Stomach (tissue), 4 donors: ENCODE results near the gene NCOA5.

Experiments used
- CTCF ChIP-seq, 7 experiments: fragments of 450-650 bp in 4 of 7; fragments of 200-600 bp in 3 of 7; sonication (generic) in 3 of 7; IDR thresholded peaks; one replicate each; pipeline ENCODE4 v1.5.1; 2016 to 2019; ENCODE audit warnings: antibody characterized with exemption in 7 of 7, control low read depth in 2 of 7, mild to moderate bottlenecking in 1 of 7
- POLR2A ChIP-seq, 4 donors: fragments of 450-650 bp; IDR thresholded peaks; one replicate each; pipeline ENCODE4 v1.6.1; 2016; ENCODE audit warnings: antibody characterized with exemption in 4 of 4, control low read depth in 2 of 4, mild to moderate bottlenecking in 1 of 4, moderate library complexity in 1 of 4
- POLR2AphosphoS5 ChIP-seq, 3 donors: sonication (generic); formaldehyde crosslinking; IDR thresholded peaks; one replicate each; pipeline ENCODE4 v1.6.1; 2016; ENCODE audit warnings: antibody characterized with exemption in 3 of 3

- TF ChIP-seq CTCF (IDR thresholded peaks at IDR 0.05) (no peak), POLR2A (IDR thresholded peaks at IDR 0.05) (no peak), POLR2AphosphoS5 (IDR thresholded peaks at IDR 0.05) (no peak)
Measured at GRCh38 chr20:46100988-46101387, 11.2 kb upstream of the NCOA5 start.
